Omental fat pad (tissue), 4 donors: ENCODE measurements around the gene AGPAT2. TPM values are rescaled to one million over a fixed set of nuclear protein-coding genes. Genes with fewer than 3 reads are reported as not detected.

Source experiments
- ATAC-seq: fragments of 150-250 bp; one replicate; pipeline ENCODE4 v1.9.1; 2016; ENCODE audit warnings: mild to moderate bottlenecking, moderate library complexity; ENCODE audit not compliant: low FRiP score
- DNase-seq: peaks from one replicate; pipeline ENCODE4 v3.0.0-alpha.2; 2019; ENCODE audit warnings: low spot score
- CTCF ChIP-seq, 3 donors: fragments of 450-650 bp; IDR thresholded peaks; one replicate each; pipeline ENCODE4 v1.5.1; 2016 to 2017; ENCODE audit warnings: antibody characterized with exemption in 3 of 3, mild to moderate bottlenecking in 3 of 3, moderate library complexity in 2 of 3
- total RNA-seq, 4 donors: library from RNA; depleted of rRNA; stranded (reverse); fragments of >200 nt; gene quantifications; one replicate each; pipeline ENCODE4 v1.1.0, GENCODE V29; 2016

AGPAT2 gene
- total RNA-seq, 4 donors from 2014 or later: 391 to 854 (median 473) TPM

GRCh38 chr9:136729144-136729543, 41.9 kb upstream of the AGPAT2 start:
- DNase-seq: no peak
- TF ChIP-seq CTCF (IDR thresholded peaks at IDR 0.05): no peak
- ATAC-seq: no peak

GRCh38 chr9:136728548-136729123, 41.4 kb upstream of the AGPAT2 start:
- no peak for TF ChIP-seq CTCF (IDR thresholded peaks at IDR 0.05)
- ATAC-seq (peak; percentile 26), DNase-seq (no peak)

GRCh38 chr9:136728080-136728547, 40.9 kb upstream of the AGPAT2 start:
- TF ChIP-seq CTCF (IDR thresholded peaks at IDR 0.05): peak in 2 of 3 donors; percentile 92 to 94
- ATAC-seq: peak; percentile 86
- DNase-seq: peak; percentile 81

GRCh38 chr9:136726631-136727191, 39.5 kb upstream of the AGPAT2 start:
- DNase-seq: no peak
- no peak for ATAC-seq
- TF ChIP-seq CTCF (IDR thresholded peaks at IDR 0.05): no peak

GRCh38 chr9:136726118-136726517, 38.9 kb upstream of the AGPAT2 start:
- no peak for TF ChIP-seq CTCF (IDR thresholded peaks at IDR 0.05)
- no peak for ATAC-seq
- DNase-seq: no peak

GRCh38 chr9:136725612-136726011, 38.4 kb upstream of the AGPAT2 start:
- ATAC-seq: no peak
- TF ChIP-seq CTCF (IDR thresholded peaks at IDR 0.05): no peak
- no peak for DNase-seq

- TF ChIP-seq CTCF (IDR thresholded peaks at IDR 0.05): no peak
- no peak for ATAC-seq
- no peak for DNase-seq
Observed at GRCh38 chr9:136724772-136725171, 37.5 kb upstream of the AGPAT2 start.
